K562 (cell line): ENCODE data around the gene TM9SF3. TPM values are rescaled to one million over a fixed set of nuclear protein-coding genes. Genes with fewer than 3 reads are reported as not detected.
A peak's percentile ranks its signal among the peaks of the same experiment; 100 is the strongest.

Experiments
- CEBPG ChIP-seq, 3 experiments: fragments of 200-800 bp in 1 of 3; sonication (Bioruptor generic) in 1 of 3; sonication (generic) in 1 of 3; formaldehyde crosslinking in 1 of 3; IDR thresholded peaks in 2 of 3; conservative IDR thresholded peaks in 1 of 3; 2 replicates each; pipeline versions ENCODE4 v1.6.1 to v1.8.0; 2016 to 2022; ENCODE audit warnings: missing compliant biosample characterization in 2 of 3, missing genetic modification characterization in 2 of 3, mild to moderate bottlenecking in 1 of 3, missing genetic modification reagents in 1 of 3
- MGA ChIP-seq: fragments of 450-650 bp; IDR thresholded peaks from 2 replicates; pipeline ENCODE4 v1.6.1; 2016; ENCODE audit warnings: mild to moderate bottlenecking, moderate library complexity
- RHOXF2B ChIP-seq: fragments of 250-450 bp; sonication (Bioruptor Pico); conservative IDR thresholded peaks from 2 replicates; pipeline ENCODE4 v1.5.1; 2021
- ZNF584 ChIP-seq: fragments of 200-800 bp; sonication (Bioruptor generic); IDR thresholded peaks from 2 replicates; pipeline ENCODE4 v1.6.1; 2016; ENCODE audit warnings: low read depth, mild to moderate bottlenecking, missing genetic modification characterization, missing compliant biosample characterization
- polyA plus RNA-seq, 8 experiments: library from polyadenylated mRNA; depleted of rRNA in 4 of 8; stranded (reverse) in 5 of 8; unstranded in 3 of 8; fragments of >200 nt; fragmentation: Nextera tagmentation in 2 of 8; fragmentation: Illumina TruSeq in 1 of 8; extraction: Ambion mirVana in 2 of 8; extraction: Trizol in 1 of 8; gene quantifications; 2 replicates each; pipeline versions ENCODE4 v1.2.1 to v1.2.3, GENCODE V29; 2011 to 2014; ENCODE audit warnings: inconsistent platforms in 1 of 8, missing spikeins in 1 of 8
- total RNA-seq, 7 experiments: library from RNA; depleted of rRNA in 6 of 7; stranded (reverse); fragments of >200 nt in 6 of 7; fragmentation: Illumina TruSeq in 2 of 7; extraction: Trizol in 2 of 7; gene quantifications; 2 replicates each; pipeline versions ENCODE4 v1.2.1 to v1.2.3, GENCODE V29; 2011 to 2021; ENCODE audit warnings: low replicate concordance in 1 of 7
- TF ChIP-seq, protein P1 (sequence below), 2 experiments: IDR thresholded peaks; 2 replicates each; pipeline ENCODE4 v1.6.1; 2012; ENCODE audit warnings: improper control_type of control experiment in 2 of 2, low read depth in 2 of 2, low read length in 2 of 2, borderline replicate concordance in 1 of 2

TM9SF3 gene
- total and polyA plus RNA-seq, 9 of the 15 experiments (the other 6 are each of a cell fraction or from before 2014, with no cell fraction given), result 16.1 to 63.1 (median 34.9) TPM

DNA sequence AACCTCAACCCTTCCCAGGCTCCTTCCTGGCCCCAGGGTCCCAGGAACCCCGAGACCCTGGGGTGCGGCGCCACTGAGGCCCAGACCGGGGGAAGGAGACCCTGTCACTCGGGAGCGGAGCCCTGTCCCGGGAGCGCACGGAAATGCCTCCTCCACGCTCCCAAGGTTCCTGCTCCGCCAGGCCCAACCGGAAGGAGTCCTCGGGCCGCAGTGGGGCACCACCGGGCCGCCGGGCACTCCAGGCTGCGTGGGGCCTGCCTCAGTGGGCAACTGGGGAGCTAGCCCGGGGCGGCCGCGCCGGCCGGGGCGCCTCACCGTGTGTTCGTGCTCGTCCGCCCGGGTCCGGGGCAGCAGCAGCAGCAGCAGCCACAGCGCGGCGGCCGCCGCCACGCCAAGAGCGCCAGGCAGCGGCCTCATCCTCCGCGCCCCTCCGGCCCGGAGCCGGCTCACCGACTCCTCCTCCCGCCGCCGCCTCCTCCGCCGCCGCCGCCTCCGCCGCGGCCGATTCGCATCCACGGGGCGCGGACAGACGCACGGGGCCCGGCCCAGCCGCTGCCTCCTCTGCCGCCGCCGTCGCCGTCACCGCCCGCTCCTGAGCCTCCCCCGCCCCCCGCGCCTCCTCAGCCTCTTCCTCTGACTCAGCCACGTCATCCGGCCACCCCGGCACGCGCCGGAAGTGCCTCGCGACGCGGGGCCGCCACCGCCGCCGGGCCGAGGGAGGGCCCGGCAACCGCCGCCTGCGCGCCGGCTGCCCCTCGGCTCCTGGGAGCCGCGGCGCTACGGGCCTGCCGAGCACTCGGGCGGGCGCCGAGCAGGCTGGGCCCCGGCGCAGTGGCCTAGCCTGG lies at the start of gene TM9SF3 (continued):
- TF ChIP-seq, protein P1, sequence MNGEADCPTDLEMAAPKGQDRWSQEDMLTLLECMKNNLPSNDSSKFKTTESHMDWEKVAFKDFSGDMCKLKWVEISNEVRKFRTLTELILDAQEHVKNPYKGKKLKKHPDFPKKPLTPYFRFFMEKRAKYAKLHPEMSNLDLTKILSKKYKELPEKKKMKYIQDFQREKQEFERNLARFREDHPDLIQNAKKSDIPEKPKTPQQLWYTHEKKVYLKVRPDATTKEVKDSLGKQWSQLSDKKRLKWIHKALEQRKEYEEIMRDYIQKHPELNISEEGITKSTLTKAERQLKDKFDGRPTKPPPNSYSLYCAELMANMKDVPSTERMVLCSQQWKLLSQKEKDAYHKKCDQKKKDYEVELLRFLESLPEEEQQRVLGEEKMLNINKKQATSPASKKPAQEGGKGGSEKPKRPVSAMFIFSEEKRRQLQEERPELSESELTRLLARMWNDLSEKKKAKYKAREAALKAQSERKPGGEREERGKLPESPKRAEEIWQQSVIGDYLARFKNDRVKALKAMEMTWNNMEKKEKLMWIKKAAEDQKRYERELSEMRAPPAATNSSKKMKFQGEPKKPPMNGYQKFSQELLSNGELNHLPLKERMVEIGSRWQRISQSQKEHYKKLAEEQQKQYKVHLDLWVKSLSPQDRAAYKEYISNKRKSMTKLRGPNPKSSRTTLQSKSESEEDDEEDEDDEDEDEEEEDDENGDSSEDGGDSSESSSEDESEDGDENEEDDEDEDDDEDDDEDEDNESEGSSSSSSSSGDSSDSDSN (IDR thresholded peaks at IDR 0.05; ENCODE audit: borderline replicate concordance in 1 of 2, low read depth in 2 of 2, low read length in 2 of 2), result peak; percentile 77 to 79; a peak in 3 of 4 replicates
- TF ChIP-seq ZNF584 (CRISPR knock-in tag), result no peak
- no peak for TF ChIP-seq CEBPG (CRISPR knock-in tag; IDR thresholded peaks at IDR 0.05)
- no peak; a peak in 1 of 4 replicates for TF ChIP-seq CEBPG (tag; conservative IDR thresholded peaks at IDR 0.05 in 1 of 2, IDR thresholded peaks at IDR 0.05 in 1 of 2)
- TF ChIP-seq RHOXF2B (CRISPR knock-in tag), result no peak
- TF ChIP-seq MGA, result no peak
